Neuronal stem cell (in vitro differentiated cells): ENCODE data around the gene NUP62.

ENCODE experiments used
- DNase-seq: peaks from one replicate; pipeline ENCODE4 v3.0.0-alpha.2; 2013; ENCODE audit warnings: low spot score
- H2AFZ ChIP-seq: one replicate; pipeline ENCODE4 v1.6.1; 2013; ENCODE audit warnings: mild to moderate bottlenecking, low read length, inconsistent platforms
- H2AK5ac ChIP-seq: 2 replicates; pipeline ENCODE4 v1.6.1; 2013; ENCODE audit warnings: low read depth, mild to moderate bottlenecking, inconsistent platforms, low read length, moderate library complexity, mixed read lengths
- H2BK120ac ChIP-seq: 2 replicates; pipeline ENCODE4 v1.6.1; 2013; ENCODE audit warnings: low read depth, mild to moderate bottlenecking, inconsistent platforms, low read length, moderate library complexity, mixed read lengths
- H2BK12ac ChIP-seq: one replicate; pipeline ENCODE4 v1.6.1; 2013; ENCODE audit warnings: low read length, inconsistent platforms
- H2BK15ac ChIP-seq: 2 replicates; pipeline ENCODE4 v1.6.1; 2013; ENCODE audit warnings: mild to moderate bottlenecking, low read length, inconsistent platforms, mixed read lengths
- H2BK5ac ChIP-seq: one replicate; pipeline ENCODE4 v1.6.1; 2013; ENCODE audit warnings: inconsistent platforms, mild to moderate bottlenecking, low read length, moderate library complexity
- H3K14ac ChIP-seq: one replicate; pipeline ENCODE4 v1.6.1; 2013; ENCODE audit warnings: low read length, inconsistent platforms
- H3K18ac ChIP-seq: 2 replicates; pipeline ENCODE4 v1.6.1; 2013; ENCODE audit warnings: low read length, inconsistent platforms
- H3K23ac ChIP-seq: 2 replicates; pipeline ENCODE4 v1.6.1; 2013; ENCODE audit warnings: low read depth, mild to moderate bottlenecking, mixed read lengths, low read length, inconsistent platforms; ENCODE audit not compliant: poor library complexity
- H3K27ac ChIP-seq: replicated peaks from 3 replicates; pipeline ENCODE4 v1.5.1; 2013; ENCODE audit warnings: low read length, inconsistent platforms
- H3K27me3 ChIP-seq, 3 experiments: 2 replicates each; pipeline ENCODE4 v1.6.1; 2013; ENCODE audit warnings: low read length in 3 of 3, mild to moderate bottlenecking in 2 of 3, inconsistent platforms in 1 of 3, low read depth in 1 of 3, mixed read lengths in 1 of 3, moderate library complexity in 1 of 3; ENCODE audit not compliant: control insufficient read depth in 3 of 3, insufficient read depth in 3 of 3
- H3K36me3 ChIP-seq, 2 donors: replicated peaks in 1 of 2; 2 replicates each; pipeline ENCODE4 v1.6.1; 2013; ENCODE audit warnings: low read length in 2 of 2; ENCODE audit not compliant: control insufficient read depth in 2 of 2, insufficient read depth in 2 of 2
- H3K4ac ChIP-seq: 2 replicates; pipeline ENCODE4 v1.6.1; 2013; ENCODE audit warnings: inconsistent platforms, mild to moderate bottlenecking, low read length, moderate library complexity
- H3K4me1 ChIP-seq, 2 donors: 1 replicate in 1 of 2; 2 replicates in 1 of 2; pipeline ENCODE4 v1.6.1; 2013; ENCODE audit warnings: low read length in 2 of 2, low read depth in 1 of 2; ENCODE audit not compliant: control insufficient read depth in 2 of 2, insufficient read depth in 1 of 2
- H3K4me2 ChIP-seq: one replicate; pipeline ENCODE4 v1.6.1; 2013; ENCODE audit warnings: mild to moderate bottlenecking, low read length, inconsistent platforms; ENCODE audit not compliant: insufficient read depth, poor library complexity, severe bottlenecking
- H3K4me3 ChIP-seq, 2 donors: 2 replicates each; pipeline ENCODE4 v1.5.1; 2013; ENCODE audit warnings: low read length in 2 of 2, mild to moderate bottlenecking in 2 of 2, inconsistent platforms in 1 of 2, moderate library complexity in 1 of 2
- H3K79me1 ChIP-seq: one replicate; pipeline ENCODE4 v1.6.1; 2013; ENCODE audit warnings: low read depth, mild to moderate bottlenecking, inconsistent platforms, low read length, moderate library complexity
- H3K9ac ChIP-seq: one replicate; pipeline ENCODE4 v1.6.1; 2013; ENCODE audit warnings: mild to moderate bottlenecking, low read depth, low read length, inconsistent platforms; ENCODE audit not compliant: poor library complexity
- H3K9me3 ChIP-seq, 2 donors: replicated peaks in 1 of 2; 2 replicates each; pipeline versions ENCODE3 to v1.6.1; 2013; ENCODE audit warnings: low read length in 2 of 2, mild to moderate bottlenecking in 2 of 2, inconsistent platforms in 1 of 2, low read depth in 1 of 2, mixed read lengths in 1 of 2, moderate library complexity in 1 of 2; ENCODE audit not compliant: control insufficient read depth in 2 of 2, insufficient read depth in 1 of 2
- H4K8ac ChIP-seq: one replicate; pipeline ENCODE4 v1.6.1; 2013; ENCODE audit warnings: low read depth, mild to moderate bottlenecking, inconsistent platforms, low read length, moderate library complexity
- H4K91ac ChIP-seq: one replicate; pipeline ENCODE4 v1.6.1; 2013; ENCODE audit warnings: low read length, low read depth, mild to moderate bottlenecking, inconsistent platforms; ENCODE audit not compliant: poor library complexity
- WGBS, 2 donors: extraction: QIAGEN DNeasy Blood & Tissue Kit; methylation state at CpG; one replicate each; pipeline ENCODE4 v1.1.7; 2013; ENCODE audit warnings: missing lambda C conversion rate in 2 of 2, mixed read lengths in 1 of 2; ENCODE audit not compliant: insufficient read length in 2 of 2, insufficient replicate concordance in 1 of 2; ENCODE audit errors: extremely low coverage in 2 of 2; 5-methylcytosine and 5-hydroxymethylcytosine counted together

The NUP62 gene

GRCh38 chr19:49952906-49953305 is 23.6 kb upstream of the NUP62 start:
- no peak overlapping the region for H3K4me2 ChIP-seq

GRCh38 chr19:49952479-49952836 is 23.2 kb upstream of the NUP62 start:
- H3K27me3 ChIP-seq, result no peaks in the 10 kb centered on the region
- H4K91ac ChIP-seq, result no peak overlapping the region
- DNase-seq, result no peak
- H3K4me2 ChIP-seq, result no peak overlapping the region
- no peak overlapping the region for H2BK120ac ChIP-seq
- no peaks in the 10 kb centered on the region for H3K79me1 ChIP-seq
- H2BK5ac ChIP-seq, result no peak overlapping the region
- no peak overlapping the region for H3K4me3 ChIP-seq
- no peak overlapping the region for H3K14ac ChIP-seq
- H2BK12ac ChIP-seq, result no peak overlapping the region
- H3K23ac ChIP-seq, result no peak overlapping the region
- H3K9ac ChIP-seq, result no peak overlapping the region
- H3K9me3 ChIP-seq, result peaks cover 2 to 3% of the 10 kb centered on the region in 2 donors
- H3K18ac ChIP-seq, result no peak overlapping the region
- H2BK15ac ChIP-seq, result no peak overlapping the region
- H3K36me3 ChIP-seq, result no peaks in the 10 kb centered on the region
- no peak overlapping the region for H3K4ac ChIP-seq
- peaks cover 0 to 10% of the 10 kb centered on the region in 2 donors for H3K4me1 ChIP-seq
- H4K8ac ChIP-seq, result no peak overlapping the region
- H2AFZ ChIP-seq, result no peak overlapping the region
- H2AK5ac ChIP-seq, result no peak overlapping the region
- no peak overlapping the region for H3K27ac ChIP-seq

More at GRCh38 chr19:49952906-49953305, 23.6 kb upstream of the NUP62 start:
- H2BK120ac ChIP-seq, result no peak overlapping the region
- H3K9me3 ChIP-seq, result peaks cover 2 to 3% of the 10 kb centered on the region in 2 donors
- H3K27ac ChIP-seq, result no peak overlapping the region
- DNase-seq, result no peak
- no peak overlapping the region for H2BK5ac ChIP-seq
- H4K91ac ChIP-seq, result no peak overlapping the region
- no peak overlapping the region for H3K9ac ChIP-seq
- no peak overlapping the region for H2BK15ac ChIP-seq
- no CpG with 5 or more reads among the region's 13 CpGs for WGBS, 2 donors
- no peak overlapping the region for H3K23ac ChIP-seq
- H2AFZ ChIP-seq, result no peak overlapping the region
- H3K27me3 ChIP-seq, result no peaks in the 10 kb centered on the region
- H3K79me1 ChIP-seq, result no peaks in the 10 kb centered on the region
- no peak overlapping the region for H3K18ac ChIP-seq
- H2BK12ac ChIP-seq, result no peak overlapping the region
- H3K14ac ChIP-seq, result peak overlapping the region; percentile 14
- H4K8ac ChIP-seq, result no peak overlapping the region
- H3K4me3 ChIP-seq, result no peak overlapping the region
- no peak overlapping the region for H2AK5ac ChIP-seq
- H3K36me3 ChIP-seq, result no peaks in the 10 kb centered on the region
- H3K4me1 ChIP-seq, result peaks cover 0 to 10% of the 10 kb centered on the region in 2 donors
- no peak overlapping the region for H3K4ac ChIP-seq

- Histone ChIP-seq H3K4ac (no peak overlapping the region), H3K9me3 (peaks cover 2 to 3% of the 10 kb centered on the region in 2 donors), H3K4me3 (no peak overlapping the region), H3K79me1 (no peaks in the 10 kb centered on the region), H3K36me3 (no peaks in the 10 kb centered on the region), H3K27me3 (no peaks in the 10 kb centered on the region), H3K9ac (no peak overlapping the region), H2BK5ac (no peak overlapping the region), H2AFZ (no peak overlapping the region), H3K4me1 (peaks cover 0 to 10% of the 10 kb centered on the region in 2 donors), H4K91ac (no peak overlapping the region), H2BK12ac (no peak overlapping the region), H3K4me2 (no peak overlapping the region), H3K23ac (no peak overlapping the region), H3K14ac (no peak overlapping the region), H3K18ac (no peak overlapping the region), H2AK5ac (peak overlapping the region; percentile 33), H2BK15ac (no peak overlapping the region), H3K27ac (no peak overlapping the region), H2BK120ac (no peak overlapping the region), H4K8ac (no peak overlapping the region)
- DNase-seq, result no peak
- no CpG with 5 or more reads among the region's 9 CpGs for WGBS, 2 donors
Measured at GRCh38 chr19:49951806-49952478, 22.6 kb upstream of the NUP62 start.

GRCh38 chr19:49950956-49951526 is 21.7 kb upstream of the NUP62 start:
- Histone ChIP-seq H3K4me3 (peak overlapping the region in 1 of 2 donors; percentile 30), H3K4me2 (no peak overlapping the region), H2BK5ac (no peak overlapping the region), H3K14ac (no peak overlapping the region), H3K4ac (no peak overlapping the region), H3K27ac (no peak overlapping the region), H2AFZ (no peak overlapping the region), H3K79me1 (no peaks in the 10 kb centered on the region), H3K27me3 (no peaks in the 10 kb centered on the region), H2BK12ac (no peak overlapping the region), H4K8ac (no peak overlapping the region), H4K91ac (peak overlapping the region; percentile 20), H3K4me1 (peaks cover 0 to 10% of the 10 kb centered on the region in 2 donors), H3K23ac (no peak overlapping the region), H2AK5ac (peak overlapping the region; percentile 13), H2BK15ac (no peak overlapping the region), H3K9me3 (peaks cover 3 to 4% of the 10 kb centered on the region in 2 donors), H2BK120ac (no peak overlapping the region), H3K36me3 (no peaks in the 10 kb centered on the region), H3K18ac (no peak overlapping the region), H3K9ac (no peak overlapping the region)
- no peak for DNase-seq
- no CpG with 5 or more reads among the region's 13 CpGs for WGBS, 2 donors
